PFSK-1 (cell line): Measurements from ENCODE around the gene CRYGC.

ENCODE experiments used
- FOXP2 ChIP-seq: optimal IDR thresholded peaks from 2 replicates; pipeline ENCODE3; 2011; ENCODE audit warnings: borderline replicate concordance, control low read depth, inconsistent platforms; ENCODE audit not compliant: insufficient read depth; ENCODE audit errors: extremely low read length, extremely low read depth
- POLR2AphosphoS5 ChIP-seq: IDR thresholded peaks from 2 replicates; pipeline ENCODE4 v1.6.1; 2012; ENCODE audit warnings: low read depth, mild to moderate bottlenecking, control low read depth, low read length, moderate library complexity
- SIN3A ChIP-seq: IDR thresholded peaks from 2 replicates; pipeline ENCODE4 v1.6.1; 2012; ENCODE audit warnings: mild to moderate bottlenecking, low read length, moderate library complexity, borderline replicate concordance; ENCODE audit not compliant: insufficient read depth
- TAF1 ChIP-seq: IDR thresholded peaks from 2 replicates; pipeline ENCODE4 v1.6.1; 2012; ENCODE audit warnings: low read length, control low read depth, borderline replicate concordance; ENCODE audit not compliant: insufficient read depth
- TF ChIP-seq, protein P1 (sequence below), 2 experiments: IDR thresholded peaks; 2 replicates each; pipeline versions ENCODE4 v1.6.1 to v1.8.0; 2011 to 2012; ENCODE audit warnings: low read depth in 2 of 2, low read length in 2 of 2, control low read depth in 1 of 2, inconsistent platforms in 1 of 2, mild to moderate bottlenecking in 1 of 2, moderate library complexity in 1 of 2; ENCODE audit not compliant: insufficient read depth in 1 of 2

Gene CRYGC

DNA sequence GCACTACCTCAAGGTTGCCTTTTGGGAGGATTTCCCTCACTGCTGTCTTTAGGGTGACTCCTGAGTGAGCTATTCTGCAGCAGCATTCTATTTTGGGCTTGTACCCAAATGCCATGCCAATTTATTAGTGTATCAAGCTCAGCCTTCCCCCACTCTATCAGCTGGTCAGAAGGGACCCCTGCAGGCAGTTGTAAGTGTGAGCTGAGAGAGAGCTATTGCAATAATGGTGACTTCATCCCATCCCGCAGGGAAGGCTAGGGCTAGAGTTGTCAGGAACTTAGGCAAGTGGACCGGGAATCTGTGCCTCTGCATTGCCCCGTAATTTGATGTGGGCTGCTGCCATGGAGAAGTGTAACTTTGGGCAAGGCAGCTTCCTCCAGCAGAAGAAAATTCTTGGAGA is 18.1 kb upstream of the CRYGC start:
- TF ChIP-seq, protein P1, sequence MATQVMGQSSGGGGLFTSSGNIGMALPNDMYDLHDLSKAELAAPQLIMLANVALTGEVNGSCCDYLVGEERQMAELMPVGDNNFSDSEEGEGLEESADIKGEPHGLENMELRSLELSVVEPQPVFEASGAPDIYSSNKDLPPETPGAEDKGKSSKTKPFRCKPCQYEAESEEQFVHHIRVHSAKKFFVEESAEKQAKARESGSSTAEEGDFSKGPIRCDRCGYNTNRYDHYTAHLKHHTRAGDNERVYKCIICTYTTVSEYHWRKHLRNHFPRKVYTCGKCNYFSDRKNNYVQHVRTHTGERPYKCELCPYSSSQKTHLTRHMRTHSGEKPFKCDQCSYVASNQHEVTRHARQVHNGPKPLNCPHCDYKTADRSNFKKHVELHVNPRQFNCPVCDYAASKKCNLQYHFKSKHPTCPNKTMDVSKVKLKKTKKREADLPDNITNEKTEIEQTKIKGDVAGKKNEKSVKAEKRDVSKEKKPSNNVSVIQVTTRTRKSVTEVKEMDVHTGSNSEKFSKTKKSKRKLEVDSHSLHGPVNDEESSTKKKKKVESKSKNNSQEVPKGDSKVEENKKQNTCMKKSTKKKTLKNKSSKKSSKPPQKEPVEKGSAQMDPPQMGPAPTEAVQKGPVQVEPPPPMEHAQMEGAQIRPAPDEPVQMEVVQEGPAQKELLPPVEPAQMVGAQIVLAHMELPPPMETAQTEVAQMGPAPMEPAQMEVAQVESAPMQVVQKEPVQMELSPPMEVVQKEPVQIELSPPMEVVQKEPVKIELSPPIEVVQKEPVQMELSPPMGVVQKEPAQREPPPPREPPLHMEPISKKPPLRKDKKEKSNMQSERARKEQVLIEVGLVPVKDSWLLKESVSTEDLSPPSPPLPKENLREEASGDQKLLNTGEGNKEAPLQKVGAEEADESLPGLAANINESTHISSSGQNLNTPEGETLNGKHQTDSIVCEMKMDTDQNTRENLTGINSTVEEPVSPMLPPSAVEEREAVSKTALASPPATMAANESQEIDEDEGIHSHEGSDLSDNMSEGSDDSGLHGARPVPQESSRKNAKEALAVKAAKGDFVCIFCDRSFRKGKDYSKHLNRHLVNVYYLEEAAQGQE (IDR thresholded peaks at IDR 0.05; ENCODE audit: insufficient read depth in 1 of 2, low read depth in 2 of 2, low read length in 2 of 2) = no peak
- no peak for TF ChIP-seq FOXP2
- no peak for TF ChIP-seq POLR2AphosphoS5
- TF ChIP-seq TAF1 = no peak
- TF ChIP-seq SIN3A = no peak

DNA sequence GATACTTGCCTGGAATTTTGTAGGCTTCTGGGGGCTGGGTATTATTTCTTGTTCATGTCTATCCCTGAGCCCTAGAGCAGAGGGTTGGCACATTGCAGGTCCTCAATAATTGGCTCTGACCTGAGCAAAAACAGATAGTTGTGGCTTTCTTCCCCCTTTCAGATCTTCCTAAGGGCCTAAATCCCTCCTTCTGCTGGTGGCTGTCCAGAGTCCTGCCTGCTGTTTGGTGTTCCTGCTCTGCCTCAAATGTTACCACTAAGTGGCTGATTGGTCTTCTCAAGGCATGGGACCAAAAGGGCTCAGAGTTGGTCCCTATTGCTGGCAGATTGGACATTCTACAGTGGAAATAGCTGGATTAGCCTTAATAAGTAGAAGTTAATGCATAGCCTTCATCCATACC is 17.4 kb upstream of the CRYGC start:
- no peak for TF ChIP-seq FOXP2
- TF ChIP-seq, protein P1 (IDR thresholded peaks at IDR 0.05; ENCODE audit: insufficient read depth in 1 of 2, low read depth in 2 of 2, low read length in 2 of 2) = no peak
- TF ChIP-seq SIN3A = no peak
- no peak for TF ChIP-seq TAF1
- no peak for TF ChIP-seq POLR2AphosphoS5

DNA sequence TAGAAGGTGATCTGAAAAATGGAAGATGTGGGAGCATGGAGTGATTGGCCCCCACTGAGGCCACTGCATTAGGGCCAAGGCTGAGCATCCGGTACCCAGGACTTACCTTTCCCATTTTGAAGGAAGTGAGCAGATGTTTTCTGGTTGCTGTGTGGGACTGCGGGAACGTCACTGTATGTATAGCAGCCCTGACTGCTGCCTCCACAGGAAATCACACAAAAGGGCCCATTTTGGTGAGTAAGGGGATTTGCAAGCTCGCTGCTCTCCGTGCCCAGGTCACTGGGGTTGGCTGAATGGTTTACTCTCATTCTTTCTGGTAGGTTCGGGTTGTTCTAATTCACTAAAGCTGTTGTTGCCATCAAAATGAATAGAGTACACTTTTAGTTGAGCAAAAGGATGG is 16.4 kb upstream of the CRYGC start, which contains the start of gene CRYGB:
Gene CRYGB, minus strand, starts transcription at position 153 of the 400 bp plus-strand sequence. Its CDS starts 38 bp downstream, at position 115.
- TF ChIP-seq SIN3A (no peak), FOXP2 (no peak), TAF1 (no peak), POLR2AphosphoS5 (no peak)
- TF ChIP-seq, protein P1 (IDR thresholded peaks at IDR 0.05; ENCODE audit: insufficient read depth in 1 of 2, low read depth in 2 of 2, low read length in 2 of 2) = no peak

DNA sequence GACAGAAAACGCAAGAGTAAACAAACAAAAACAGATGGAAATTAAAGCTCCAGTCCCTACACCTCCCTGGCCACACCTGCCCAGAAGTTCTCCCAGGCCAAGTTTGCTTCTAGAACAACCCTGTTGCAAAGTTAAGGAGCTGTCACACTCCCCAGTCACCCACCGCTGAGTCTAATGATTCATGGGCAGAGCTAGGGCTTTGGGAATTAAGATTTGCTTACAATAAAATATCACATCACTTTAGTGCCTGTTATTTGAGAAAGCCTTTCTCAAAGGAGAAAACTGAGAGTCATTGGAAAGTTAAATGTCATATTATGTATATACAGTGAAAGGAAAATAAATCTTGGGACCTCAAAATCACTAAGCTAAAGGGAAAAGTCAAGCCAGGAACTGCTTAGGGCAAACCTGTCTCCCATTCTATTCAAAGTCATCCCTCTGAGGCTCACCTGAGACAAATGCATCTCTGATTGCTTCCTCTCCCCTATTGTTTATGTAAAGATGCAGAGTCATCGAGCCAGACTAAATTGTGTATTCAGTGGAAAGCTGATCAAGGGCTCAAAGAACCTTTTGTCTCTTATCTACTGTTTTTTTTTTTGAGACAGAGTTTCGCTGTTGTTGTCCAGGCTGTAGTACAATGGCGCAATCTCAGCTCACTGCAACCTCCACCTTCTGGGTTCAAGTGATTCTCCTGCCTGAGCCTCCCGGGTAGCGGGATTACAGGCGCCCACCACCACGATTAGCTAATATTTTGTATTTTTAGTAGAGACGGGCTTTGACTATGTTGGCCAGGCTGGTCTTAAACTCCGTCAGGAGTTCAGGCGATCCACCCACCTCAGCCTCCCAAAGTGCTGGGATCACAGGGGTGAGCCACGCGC is 13.5 kb upstream of the CRYGC start:
- TF ChIP-seq, protein P1 (IDR thresholded peaks at IDR 0.05; ENCODE audit: insufficient read depth in 1 of 2, low read depth in 2 of 2, low read length in 2 of 2) = no peak
- no peak for TF ChIP-seq FOXP2
- TF ChIP-seq POLR2AphosphoS5 = no peak
- TF ChIP-seq TAF1 = no peak
- TF ChIP-seq SIN3A = no peak
